HAP-1 (cell line): ENCODE data around the gene NOSIP.
"Not testable (repeated sequence)": the region's sequence is repeated elsewhere in the genome, so short reads cannot be mapped to it uniquely, and the experiment has no call there.

Experiments
- DNase-seq, 2 experiments: peaks; one replicate each; pipeline ENCODE4 v3.0.0-alpha.2; 2016 to 2020; ENCODE audit warnings: low spot score in 2 of 2
- H3K27me3 ChIP-seq: fragments of 250-450 bp; sonication (Bioruptor Pico); 2 replicates; pipeline ENCODE4 v1.5.1; 2020; ENCODE audit warnings: low read depth, mild to moderate bottlenecking, moderate library complexity
- H3K36me3 ChIP-seq: fragments of 250-450 bp; sonication (Bioruptor Pico); replicated peaks from 2 replicates; pipeline ENCODE4 v1.5.1; 2020; ENCODE audit warnings: mild to moderate bottlenecking
- H3K4me1 ChIP-seq: fragments of 250-450 bp; sonication (Bioruptor Pico); 2 replicates; pipeline ENCODE4 v1.5.1; 2020; ENCODE audit warnings: mild to moderate bottlenecking
- H3K4me3 ChIP-seq: fragments of 250-450 bp; sonication (Bioruptor Pico); 2 replicates; pipeline ENCODE4 v1.5.1; 2020; ENCODE audit warnings: mild to moderate bottlenecking, moderate library complexity
- H3K9me3 ChIP-seq: fragments of 250-450 bp; sonication (Bioruptor Pico); 2 replicates; pipeline ENCODE4 v1.5.1; 2020; ENCODE audit warnings: mild to moderate bottlenecking, moderate library complexity
- in situ Hi-C: fragments of 300-500 bp; cut with MboI; formaldehyde crosslinking; loops from 3 replicates; pipeline ENCODE4 v1.14.3; 2020; ENCODE audit warnings: low sequenced_read_pairs, inconsistent platforms, mixed read lengths

NOSIP gene, protein sequence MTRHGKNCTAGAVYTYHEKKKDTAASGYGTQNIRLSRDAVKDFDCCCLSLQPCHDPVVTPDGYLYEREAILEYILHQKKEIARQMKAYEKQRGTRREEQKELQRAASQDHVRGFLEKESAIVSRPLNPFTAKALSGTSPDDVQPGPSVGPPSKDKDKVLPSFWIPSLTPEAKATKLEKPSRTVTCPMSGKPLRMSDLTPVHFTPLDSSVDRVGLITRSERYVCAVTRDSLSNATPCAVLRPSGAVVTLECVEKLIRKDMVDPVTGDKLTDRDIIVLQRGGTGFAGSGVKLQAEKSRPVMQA

DNA sequence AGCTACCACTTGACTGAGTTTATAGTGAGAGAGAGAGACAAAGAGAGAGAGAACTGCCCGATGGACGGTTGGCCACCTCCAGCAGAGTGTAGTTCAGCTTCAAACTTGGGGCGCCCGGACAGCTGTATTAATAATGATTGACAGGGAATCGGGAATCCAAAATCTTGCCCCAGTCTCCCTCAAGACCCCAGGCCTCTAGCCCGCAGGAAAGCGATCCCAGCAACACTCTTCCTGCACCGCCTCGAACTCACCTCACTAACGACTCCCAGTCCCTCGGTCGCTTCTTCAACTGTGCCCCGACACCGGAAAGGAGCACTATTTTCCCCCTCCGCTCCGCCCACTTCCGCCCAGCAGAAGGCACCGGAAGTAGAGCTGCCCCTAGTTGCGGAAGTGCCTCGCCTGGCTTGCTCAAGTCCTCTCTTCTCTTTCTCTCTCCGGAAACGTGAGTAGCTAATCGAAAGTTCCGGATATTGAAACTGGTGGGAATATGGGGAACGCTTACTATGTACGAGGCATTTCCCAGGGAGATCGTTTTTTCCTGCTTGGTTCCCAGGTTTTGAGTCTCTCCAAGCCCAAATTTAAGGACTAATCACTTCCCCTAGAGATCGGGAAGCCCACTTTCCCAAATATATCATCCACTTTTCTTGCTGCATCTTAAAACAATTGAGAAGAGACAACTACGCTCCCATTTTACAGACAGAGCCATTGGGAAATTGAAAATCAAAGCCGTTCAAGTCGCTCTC, at the start of gene NOSIP:
TSS of gene NOSIP (minus strand) at position 293 of the 743 bp plus-strand sequence. CDS start 19,865 bp downstream, outside the sequence.
- peaks cover 5% of the 10 kb centered on the region; the same call in 1 of the 2 replicates for H3K4me1 ChIP-seq
- in situ Hi-C loops = no loop called here

DNA sequence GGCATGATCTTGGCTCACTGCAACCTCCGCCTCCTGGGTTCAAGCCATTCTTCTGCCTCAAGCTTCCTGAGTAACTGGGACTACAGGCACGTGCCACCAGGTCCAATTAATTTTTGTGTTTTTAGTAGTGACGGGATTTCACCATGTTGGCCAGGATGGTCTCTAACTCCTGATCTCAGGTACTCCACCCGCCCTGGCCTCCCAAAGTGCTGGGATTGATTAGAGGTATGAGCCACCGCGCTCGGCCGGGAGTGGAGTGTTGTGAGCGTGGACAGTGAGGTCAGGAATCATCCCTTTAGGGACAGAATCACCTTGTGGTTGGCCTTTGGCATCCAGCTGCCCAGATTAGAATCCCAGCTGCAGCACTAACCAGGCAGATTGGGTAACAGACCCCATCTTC, 49.3 kb upstream of the NOSIP start:
- no peak overlapping the region for H3K4me3 ChIP-seq
- peaks cover 13% of the 10 kb centered on the region for H3K36me3 ChIP-seq
- in situ Hi-C loops = no loop called here
- DNase-seq = no peak
- no peaks in the 10 kb centered on the region for H3K4me1 ChIP-seq
- H3K27me3 ChIP-seq = no peaks in the 10 kb centered on the region
- H3K9me3 ChIP-seq = no peaks in the 10 kb centered on the region

More for the DNA sequence above, at the start of gene NOSIP:
- Histone ChIP-seq H3K36me3 (peaks cover 6% of the 10 kb centered on the region; the same call in 1 of the 2 replicates), H3K27me3 (no peaks in the 10 kb centered on the region), H3K9me3 (no peaks in the 10 kb centered on the region), H3K4me3 (peak within 1 kb of the TSS; percentile 59)
- peak; percentile 94 to 98 for DNase-seq

DNA sequence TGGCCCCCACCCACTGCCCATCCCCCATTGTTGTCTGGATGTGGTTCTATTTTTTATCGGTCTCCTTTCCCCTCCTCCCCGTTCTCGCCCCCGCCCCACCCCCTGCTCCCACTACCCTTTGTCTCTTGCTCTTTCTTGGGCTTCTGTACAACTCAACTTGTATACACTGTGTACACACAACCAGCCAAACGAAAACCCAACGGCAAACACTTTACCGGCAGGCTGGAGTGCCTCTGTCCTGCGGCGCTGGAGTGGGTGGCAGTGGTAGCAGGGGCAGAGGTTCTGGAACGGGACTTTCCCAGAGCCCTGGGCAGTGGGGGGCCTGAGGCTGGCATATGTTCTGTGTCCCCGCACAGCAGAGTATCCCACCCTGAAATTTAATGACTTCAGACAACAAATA, 45.9 kb upstream of the NOSIP start:
- H3K36me3 ChIP-seq = peaks cover 23% of the 10 kb centered on the region
- in situ Hi-C loops = no loop called here

DNA sequence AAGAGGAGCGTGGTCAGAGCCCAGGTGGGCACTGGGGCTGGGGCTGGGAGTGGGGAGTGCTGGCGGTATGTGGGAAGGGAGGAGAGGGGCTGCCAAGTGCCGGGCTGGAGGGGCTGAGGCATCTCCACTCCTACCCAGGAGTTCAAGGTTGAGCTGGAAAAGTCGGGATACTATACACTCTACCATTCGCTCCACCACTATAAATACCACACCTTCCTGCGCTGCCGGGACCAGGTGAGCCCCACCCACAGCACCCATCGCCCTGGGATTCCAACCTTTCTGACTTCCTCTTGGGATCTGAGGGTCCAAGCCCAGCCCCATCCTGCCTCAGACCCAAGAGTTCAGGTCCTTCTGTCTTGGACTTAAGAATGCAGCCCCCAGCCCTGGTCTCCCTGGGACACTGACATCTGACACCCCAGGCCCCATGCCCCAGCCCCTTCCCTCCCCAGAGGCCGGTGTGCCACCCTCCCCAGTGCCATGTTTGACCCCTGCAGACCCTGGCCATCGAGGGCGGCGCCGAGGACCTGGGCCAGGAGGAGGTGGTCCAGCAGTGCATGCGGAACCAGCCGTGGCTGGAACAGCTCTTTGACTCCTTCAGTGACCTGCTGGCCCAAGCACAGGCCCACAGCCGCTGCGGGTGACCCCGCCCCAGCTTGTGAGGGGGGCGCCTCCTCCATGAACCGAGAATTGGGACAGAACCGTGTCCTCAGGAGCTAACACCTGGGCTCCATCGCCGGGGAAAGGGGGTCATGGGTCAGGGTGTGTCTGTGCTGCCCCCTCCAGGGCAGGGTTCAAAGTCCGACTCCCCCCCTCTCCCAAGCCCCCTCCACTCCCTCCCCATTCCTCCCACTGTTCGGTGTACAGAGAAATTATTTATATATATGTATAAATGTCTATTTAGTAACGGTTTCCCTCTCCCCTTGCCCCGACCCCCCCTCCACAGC, 44.9 kb upstream of the NOSIP start:
- H3K36me3 ChIP-seq = peaks cover 25% of the 10 kb centered on the region
- H3K4me3 ChIP-seq = no peak overlapping the region
- no peak for DNase-seq
- H3K4me1 ChIP-seq = no peaks in the 10 kb centered on the region
- no peaks in the 10 kb centered on the region for H3K27me3 ChIP-seq
- no peaks in the 10 kb centered on the region for H3K9me3 ChIP-seq
- in situ Hi-C loops = no loop called here

More for the DNA sequence above, 45.9 kb upstream of the NOSIP start:
- H3K4me3 ChIP-seq = no peak overlapping the region
- DNase-seq = no peak
- H3K27me3 ChIP-seq = no peaks in the 10 kb centered on the region
- no peaks in the 10 kb centered on the region for H3K4me1 ChIP-seq
- H3K9me3 ChIP-seq = no peaks in the 10 kb centered on the region

DNA sequence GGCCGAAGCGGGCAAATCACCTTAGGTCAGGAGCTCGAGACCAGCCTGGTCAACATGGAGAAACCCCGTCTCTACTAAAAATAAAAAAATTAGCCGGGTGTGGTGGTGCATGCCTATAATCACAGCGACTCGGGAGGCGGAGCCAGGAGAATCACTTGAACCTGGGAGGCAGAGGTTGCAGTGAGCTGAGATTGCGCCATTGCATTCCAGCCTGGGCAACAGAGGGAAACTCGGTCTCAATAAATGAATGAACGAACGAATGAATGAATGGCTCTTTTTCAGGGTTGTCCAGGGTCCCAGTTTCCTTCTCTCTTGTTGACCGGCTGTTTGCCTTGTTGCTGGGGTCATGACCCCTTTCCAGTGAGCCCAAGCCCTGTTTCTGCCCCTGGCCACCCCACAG, 37.5 kb upstream of the NOSIP start:
- in situ Hi-C loops, H3K4me1 ChIP-seq, H3K4me3 ChIP-seq, H3K27me3 ChIP-seq, H3K9me3 ChIP-seq, DNase-seq: not testable (repeated sequence)
- H3K36me3 ChIP-seq = peaks cover 56% of the 10 kb centered on the region

DNA sequence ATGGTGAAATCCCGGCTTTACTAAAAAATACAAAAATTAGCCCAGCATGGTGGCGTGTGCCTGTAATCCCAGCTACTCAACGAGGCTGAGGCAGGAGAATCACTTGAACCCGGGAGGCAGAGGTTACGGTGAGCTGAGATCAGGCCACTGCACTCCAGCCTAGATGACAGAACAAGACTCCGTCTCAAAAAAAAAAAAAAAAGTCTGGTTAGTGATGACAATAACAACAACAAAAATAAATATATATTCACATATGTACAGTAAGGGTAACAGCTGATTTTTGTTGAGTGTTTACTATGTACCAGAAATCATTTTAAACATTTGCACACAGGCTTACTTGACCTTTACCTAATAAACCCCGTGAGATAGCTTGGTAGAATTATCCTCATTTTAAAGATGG, 36.6 kb upstream of the NOSIP start:
- no peaks in the 10 kb centered on the region for H3K4me1 ChIP-seq
- no peak overlapping the region for H3K4me3 ChIP-seq
- H3K36me3 ChIP-seq = peaks cover 53% of the 10 kb centered on the region
- in situ Hi-C loops = no loop called here
- no peaks in the 10 kb centered on the region for H3K9me3 ChIP-seq
- DNase-seq = no peak
- no peaks in the 10 kb centered on the region for H3K27me3 ChIP-seq

DNA sequence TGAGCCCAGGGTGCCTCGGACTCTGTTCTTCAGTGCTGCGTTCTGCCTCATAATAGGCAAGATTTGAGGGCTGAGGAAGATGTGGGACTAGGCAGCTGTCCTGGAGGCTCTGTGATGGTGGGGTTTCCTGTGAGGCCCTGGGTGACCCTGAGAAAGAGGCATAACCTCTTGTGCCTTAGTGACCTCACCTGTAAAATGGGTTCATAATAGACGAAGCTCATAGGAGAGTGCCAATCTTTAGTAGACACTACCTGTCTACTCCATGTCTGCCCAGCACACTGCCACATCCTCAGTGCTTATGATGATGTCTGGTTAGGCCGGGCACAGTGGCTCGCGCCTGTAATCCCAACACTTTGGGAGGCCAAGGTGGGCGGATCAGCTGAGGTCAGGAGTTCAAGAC, 36.2 kb upstream of the NOSIP start:
- Histone ChIP-seq H3K27me3 (no peaks in the 10 kb centered on the region), H3K36me3 (peaks cover 49% of the 10 kb centered on the region), H3K4me3 (no peak overlapping the region), H3K9me3 (no peaks in the 10 kb centered on the region), H3K4me1 (no peaks in the 10 kb centered on the region)
- in situ Hi-C loops = no loop called here
- DNase-seq = no peak

DNA sequence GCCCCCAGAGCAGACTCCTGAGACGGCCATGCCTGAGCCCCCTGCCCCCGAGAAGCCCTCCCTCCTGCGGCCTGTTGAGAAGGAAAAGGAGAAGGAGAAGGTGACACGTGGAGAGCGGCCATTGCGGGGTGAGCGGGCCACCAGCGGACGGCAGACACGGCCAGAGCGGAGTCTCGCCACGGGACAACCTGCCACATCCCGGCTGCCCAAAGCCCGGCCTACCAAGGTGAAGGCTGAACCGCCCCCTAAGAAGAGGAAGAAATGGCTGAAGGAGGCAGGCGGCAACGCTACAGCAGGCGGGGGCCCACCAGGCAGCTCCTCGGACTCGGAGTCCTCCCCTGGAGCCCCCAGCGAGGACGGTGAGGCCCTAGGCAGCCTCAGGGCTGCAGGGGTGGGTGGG, 35.5 kb upstream of the NOSIP start:
- H3K27me3 ChIP-seq = no peaks in the 10 kb centered on the region
- no peak for DNase-seq
- H3K4me1 ChIP-seq = no peaks in the 10 kb centered on the region
- H3K36me3 ChIP-seq = peaks cover 50% of the 10 kb centered on the region
- no peak overlapping the region for H3K4me3 ChIP-seq
- no peaks in the 10 kb centered on the region for H3K9me3 ChIP-seq
- in situ Hi-C loops = no loop called here

DNA sequence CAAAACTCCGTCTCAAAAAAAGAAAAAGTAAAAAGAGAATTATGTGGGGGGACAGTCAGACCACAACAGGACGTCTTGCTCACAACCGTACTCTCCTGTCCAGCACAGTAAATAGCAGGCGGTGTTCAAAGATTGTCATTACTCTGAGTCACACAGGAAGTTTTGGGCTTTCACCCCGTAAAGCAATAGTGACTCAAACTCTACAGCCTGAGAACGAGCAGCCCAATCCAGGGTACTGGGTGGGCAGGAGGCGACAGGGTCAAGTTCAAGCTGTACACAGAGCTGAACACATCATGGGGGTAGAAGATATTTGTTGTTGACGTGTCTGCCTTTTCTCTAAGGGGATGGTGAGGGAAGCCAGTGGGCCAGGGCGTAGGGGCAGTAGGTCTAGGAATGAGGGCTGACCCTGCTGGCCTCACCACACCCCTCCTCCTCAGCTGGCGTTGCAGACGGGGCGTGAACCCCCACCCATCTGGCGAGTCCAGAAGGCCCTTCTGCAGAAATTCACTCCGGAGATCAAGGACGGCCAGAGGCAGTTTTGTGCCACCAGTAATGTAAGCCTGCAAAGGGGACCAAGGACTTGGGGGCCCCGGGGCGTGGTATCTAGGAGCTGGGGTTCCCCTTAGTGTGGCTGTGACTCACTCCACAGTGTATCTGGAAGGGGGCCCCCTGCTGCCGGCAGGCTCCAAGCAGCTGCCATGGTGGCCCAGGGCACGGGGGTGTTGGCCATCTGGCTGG, 33.9 kb upstream of the NOSIP start:
- DNase-seq = no peak
- H3K4me3 ChIP-seq = no peak overlapping the region
- no peaks in the 10 kb centered on the region for H3K9me3 ChIP-seq
- peaks cover 47% of the 10 kb centered on the region for H3K36me3 ChIP-seq
- no peaks in the 10 kb centered on the region for H3K27me3 ChIP-seq
- no peaks in the 10 kb centered on the region for H3K4me1 ChIP-seq
- in situ Hi-C loops = no loop called here

DNA sequence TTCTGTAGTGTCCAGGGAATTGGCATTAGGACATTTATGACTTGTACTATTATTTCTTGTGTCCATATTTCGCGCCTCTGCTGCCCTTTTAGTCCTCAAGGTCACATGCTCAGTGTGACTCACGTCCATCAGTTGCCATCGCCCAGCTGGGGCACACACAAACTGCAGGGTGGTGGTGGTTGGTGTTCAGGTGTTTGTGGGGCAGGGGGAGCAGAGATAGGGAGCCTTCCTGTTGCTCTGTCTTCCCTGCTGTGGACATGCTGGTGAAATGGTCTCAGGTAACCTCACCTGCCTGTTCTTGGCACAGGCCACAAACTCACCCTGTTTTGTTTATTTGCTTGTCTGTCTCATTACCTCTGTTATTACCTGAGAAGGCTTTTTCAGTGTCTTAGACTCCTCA, 33.0 kb upstream of the NOSIP start:
- peaks cover 47% of the 10 kb centered on the region for H3K36me3 ChIP-seq
- H3K27me3 ChIP-seq = no peaks in the 10 kb centered on the region
- no peaks in the 10 kb centered on the region for H3K4me1 ChIP-seq
- DNase-seq = no peak
- no peak overlapping the region for H3K4me3 ChIP-seq
- in situ Hi-C loops = no loop called here
- H3K9me3 ChIP-seq = no peaks in the 10 kb centered on the region

DNA sequence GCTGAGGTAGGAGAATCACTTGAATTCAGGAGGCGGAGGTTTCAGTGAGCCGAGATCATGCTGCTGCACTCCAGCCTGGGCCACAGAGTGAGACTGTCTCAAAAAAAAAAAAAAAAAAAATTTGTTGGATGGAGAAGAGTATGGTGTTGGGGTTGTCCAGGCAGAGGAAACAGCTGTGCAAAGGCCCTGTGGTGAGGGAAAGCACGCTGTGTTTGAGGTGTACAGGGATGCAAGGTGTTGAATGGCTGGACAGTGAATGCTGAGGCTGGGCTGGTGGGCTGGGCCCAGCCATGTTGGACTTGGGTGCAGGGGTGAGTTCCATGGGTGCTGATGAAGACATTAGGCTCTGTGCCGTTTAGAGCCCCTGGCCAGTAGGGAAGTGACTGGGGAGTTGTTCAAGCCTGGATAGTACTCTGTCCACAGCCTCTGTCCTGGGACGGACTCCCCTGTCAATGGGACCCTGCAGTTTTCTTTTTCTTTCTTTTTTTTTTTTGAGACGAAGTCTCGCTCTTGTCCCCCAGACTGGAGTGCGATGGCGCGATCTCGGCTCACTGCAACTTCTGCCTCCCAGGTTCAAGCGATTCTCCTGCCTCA, 29.2 kb upstream of the NOSIP start:
- in situ Hi-C loops = no loop called here
- H3K36me3 ChIP-seq = peaks cover 33% of the 10 kb centered on the region

DNA sequence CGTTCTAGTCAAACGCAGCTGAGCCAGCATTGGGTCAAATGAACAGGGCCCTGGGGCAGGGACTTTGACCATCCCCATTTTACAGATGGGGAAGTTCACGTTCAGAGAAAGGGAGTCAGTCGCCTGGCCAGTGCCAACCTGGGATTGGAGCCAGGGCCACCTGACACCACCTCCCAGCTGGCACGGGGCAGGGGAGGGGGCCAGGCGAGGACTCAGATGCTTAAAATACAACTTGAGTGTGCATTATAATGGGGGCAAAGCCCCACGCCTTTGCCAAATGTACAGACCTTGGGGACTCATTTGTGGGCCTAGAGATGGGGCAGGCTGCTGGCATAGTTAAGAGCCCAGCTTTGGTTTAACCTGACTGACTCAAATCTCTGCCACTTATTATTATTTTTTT, 25.2 kb upstream of the NOSIP start:
- Histone ChIP-seq H3K4me3 (no peak overlapping the region), H3K9me3 (no peaks in the 10 kb centered on the region), H3K27me3 (no peaks in the 10 kb centered on the region), H3K4me1 (no peaks in the 10 kb centered on the region), H3K36me3 (peaks cover 53% of the 10 kb centered on the region)
- in situ Hi-C loops = no loop called here
- DNase-seq = no peak

More for the DNA sequence above, 29.2 kb upstream of the NOSIP start:
- Histone ChIP-seq H3K4me3 (no peak overlapping the region), H3K9me3 (no peaks in the 10 kb centered on the region), H3K4me1 (no peaks in the 10 kb centered on the region), H3K27me3 (no peaks in the 10 kb centered on the region)
- peak in 1 of 2 experiments; percentile 5 for DNase-seq

DNA sequence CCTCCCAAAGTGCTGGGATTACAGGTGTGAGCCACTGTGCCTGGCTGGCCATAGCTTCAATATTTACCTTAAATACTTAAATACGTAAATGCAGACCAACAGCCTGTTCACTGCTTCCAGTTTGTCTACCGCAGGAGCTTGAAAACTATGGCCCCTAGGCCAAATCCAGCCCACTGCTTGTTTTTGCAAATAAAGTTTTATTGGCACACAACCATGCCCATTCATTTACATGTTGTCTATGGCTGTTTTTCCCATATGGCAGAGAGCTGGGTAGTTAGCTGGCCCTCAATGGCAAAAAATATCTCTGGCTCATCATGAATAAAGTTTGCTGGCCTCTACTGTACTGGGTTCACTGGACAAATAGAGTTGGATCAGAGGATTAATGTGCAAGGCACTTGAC, 22.4 kb upstream of the NOSIP start:
- in situ Hi-C loops = no loop called here
- no peaks in the 10 kb centered on the region for H3K27me3 ChIP-seq
- no peaks in the 10 kb centered on the region for H3K4me1 ChIP-seq
- no peaks in the 10 kb centered on the region for H3K9me3 ChIP-seq
- no peak for DNase-seq
- H3K4me3 ChIP-seq = no peak overlapping the region
- H3K36me3 ChIP-seq = peaks cover 74% of the 10 kb centered on the region
